SIG-M5 treated with dmso at 0.1 percent for 504 hours (cell line): ENCODE results near the gene ACSS3.
"Not testable (repeated sequence)": the region's sequence is repeated elsewhere in the genome, so short reads cannot be mapped to it uniquely, and the experiment has no call there.

ENCODE experiments used
- DNase-seq: peaks from one replicate; lab custom pipeline; 2025; ENCODE audit not compliant: unreplicated experiment; lab: John Stamatoyannopoulos, UW

The ACSS3 gene, protein sequence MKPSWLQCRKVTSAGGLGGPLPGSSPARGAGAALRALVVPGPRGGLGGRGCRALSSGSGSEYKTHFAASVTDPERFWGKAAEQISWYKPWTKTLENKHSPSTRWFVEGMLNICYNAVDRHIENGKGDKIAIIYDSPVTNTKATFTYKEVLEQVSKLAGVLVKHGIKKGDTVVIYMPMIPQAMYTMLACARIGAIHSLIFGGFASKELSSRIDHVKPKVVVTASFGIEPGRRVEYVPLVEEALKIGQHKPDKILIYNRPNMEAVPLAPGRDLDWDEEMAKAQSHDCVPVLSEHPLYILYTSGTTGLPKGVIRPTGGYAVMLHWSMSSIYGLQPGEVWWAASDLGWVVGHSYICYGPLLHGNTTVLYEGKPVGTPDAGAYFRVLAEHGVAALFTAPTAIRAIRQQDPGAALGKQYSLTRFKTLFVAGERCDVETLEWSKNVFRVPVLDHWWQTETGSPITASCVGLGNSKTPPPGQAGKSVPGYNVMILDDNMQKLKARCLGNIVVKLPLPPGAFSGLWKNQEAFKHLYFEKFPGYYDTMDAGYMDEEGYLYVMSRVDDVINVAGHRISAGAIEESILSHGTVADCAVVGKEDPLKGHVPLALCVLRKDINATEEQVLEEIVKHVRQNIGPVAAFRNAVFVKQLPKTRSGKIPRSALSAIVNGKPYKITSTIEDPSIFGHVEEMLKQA

DNA sequence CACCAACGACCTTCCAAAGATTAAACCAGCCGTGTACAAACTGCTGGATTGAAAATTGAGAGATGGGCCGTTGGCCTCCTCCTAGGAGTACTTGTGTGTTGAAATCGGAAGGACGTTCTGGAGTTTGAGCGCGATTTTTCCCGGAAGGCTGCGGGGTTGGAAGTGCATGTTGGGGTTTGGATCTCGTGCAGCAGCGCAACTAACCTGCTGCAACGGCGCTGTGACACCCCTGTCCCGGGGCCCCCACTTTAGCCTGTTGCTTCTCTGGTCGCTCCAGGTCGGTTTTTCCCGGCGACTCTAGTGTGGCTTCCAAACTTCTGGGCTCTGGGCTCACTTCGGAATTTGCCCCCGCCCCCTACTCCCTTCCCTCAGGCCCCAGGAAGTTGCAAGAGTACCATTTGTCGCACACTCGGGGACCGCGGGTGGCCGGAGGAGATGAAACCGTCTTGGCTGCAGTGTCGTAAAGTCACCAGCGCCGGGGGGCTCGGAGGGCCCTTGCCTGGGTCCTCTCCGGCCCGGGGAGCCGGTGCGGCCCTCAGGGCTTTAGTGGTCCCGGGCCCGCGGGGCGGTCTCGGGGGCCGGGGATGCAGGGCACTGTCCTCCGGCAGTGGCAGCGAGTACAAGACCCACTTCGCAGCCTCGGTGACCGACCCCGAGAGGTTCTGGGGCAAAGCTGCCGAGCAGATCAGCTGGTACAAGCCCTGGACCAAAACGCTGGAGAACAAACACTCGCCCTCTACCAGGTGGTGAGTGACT, at the start of gene ACSS3:
Gene ACSS3 (plus strand): TSS at position 394 of the 756 bp plus-strand sequence. CDS start 42 bp downstream, at position 436.
- no peak for DNase-seq

DNA sequence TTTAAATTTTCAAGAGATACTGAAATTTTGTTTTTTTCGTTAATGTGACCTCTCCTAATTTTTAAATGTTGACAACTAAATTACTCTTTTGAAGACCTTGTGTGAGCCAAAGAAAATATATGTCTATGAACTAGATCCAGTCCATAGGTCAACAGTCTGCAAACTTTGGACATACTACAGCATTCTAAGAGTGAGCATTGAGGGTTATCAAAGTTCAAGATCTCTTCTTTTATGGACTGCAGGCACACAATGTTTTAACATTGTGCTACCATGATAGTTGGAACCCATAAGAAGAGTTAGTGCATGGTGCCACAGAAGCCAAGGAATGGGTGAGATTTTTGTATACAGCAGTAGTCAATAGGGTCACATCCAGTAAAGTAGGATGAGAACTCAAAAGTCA, 43.0 kb upstream of the ACSS3 start:
- DNase-seq: no peak

DNA sequence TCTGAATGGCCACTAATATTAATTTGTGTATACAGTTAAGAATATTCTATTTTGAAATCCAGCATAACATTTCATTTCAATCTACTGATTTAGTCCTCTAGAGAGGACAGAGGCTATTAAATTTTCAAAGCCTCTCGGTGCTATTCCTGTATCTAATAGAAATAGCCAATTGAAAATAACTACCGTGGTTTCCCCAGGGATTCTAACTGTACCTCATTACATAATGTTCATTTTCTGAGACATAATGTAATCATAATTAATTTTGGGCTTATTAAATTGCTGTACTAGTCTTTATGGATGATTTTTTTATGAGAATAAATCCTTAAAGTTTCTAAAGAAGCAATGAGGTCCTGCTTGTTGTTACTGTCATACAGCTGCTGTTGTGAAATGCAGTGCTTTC, 38.6 kb upstream of the ACSS3 start:
- no peak for DNase-seq

DNA sequence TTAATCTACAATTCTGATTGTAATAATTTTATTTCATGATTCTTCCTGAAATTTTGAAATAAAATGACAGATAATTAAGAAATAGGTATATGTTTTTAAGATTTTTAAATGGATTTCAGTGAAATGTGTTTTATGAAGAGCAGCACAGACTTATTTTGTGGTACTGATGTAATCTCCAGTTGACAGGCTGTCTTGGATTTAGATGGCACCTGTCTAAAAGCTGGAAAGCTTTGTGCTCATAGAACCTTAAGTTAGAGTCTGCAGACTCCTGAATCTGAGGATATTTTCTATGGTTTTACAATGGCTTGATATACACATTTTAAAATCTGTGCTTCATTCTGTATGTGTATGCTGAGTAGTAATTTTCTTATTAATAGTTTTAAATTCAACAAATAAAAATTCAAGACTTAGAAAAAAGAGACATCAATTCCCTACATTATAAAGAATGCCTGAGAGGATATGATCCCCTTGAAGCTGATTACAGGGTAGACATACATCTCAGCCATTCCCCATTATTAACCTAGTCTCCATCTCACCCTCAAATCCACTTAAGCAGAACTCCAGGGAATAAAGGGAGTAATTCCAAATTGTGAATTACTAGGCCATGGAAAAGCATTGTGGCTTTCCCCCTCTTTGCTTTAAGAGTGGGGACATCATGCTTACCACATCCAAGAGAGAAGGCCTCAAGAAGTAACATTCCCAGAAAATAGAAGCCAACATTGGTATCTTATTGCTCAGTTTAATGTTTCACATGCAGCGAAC, 33.7 kb upstream of the ACSS3 start:
- no peak for DNase-seq

DNA sequence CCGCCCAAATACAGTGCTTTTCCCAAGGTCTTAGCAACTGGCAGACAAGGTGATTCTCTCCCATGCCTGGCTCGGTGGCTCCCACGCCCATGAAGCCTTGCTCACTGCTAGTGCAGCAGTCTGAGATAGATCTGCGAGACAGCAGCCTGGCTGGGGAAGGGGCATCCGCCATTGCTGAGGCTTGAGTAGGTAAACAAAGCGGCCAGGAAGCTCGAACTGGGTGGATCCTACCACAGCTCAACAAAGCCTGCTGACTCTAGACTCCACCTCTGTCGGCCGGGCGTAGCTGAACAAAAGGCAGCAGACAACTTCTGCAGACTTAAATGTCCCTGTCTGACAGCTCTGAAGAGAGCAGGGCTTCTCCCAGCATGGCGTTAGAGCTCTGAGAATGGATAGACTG, 12.9 kb upstream of the ACSS3 start:
- not testable (repeated sequence) for DNase-seq

DNA sequence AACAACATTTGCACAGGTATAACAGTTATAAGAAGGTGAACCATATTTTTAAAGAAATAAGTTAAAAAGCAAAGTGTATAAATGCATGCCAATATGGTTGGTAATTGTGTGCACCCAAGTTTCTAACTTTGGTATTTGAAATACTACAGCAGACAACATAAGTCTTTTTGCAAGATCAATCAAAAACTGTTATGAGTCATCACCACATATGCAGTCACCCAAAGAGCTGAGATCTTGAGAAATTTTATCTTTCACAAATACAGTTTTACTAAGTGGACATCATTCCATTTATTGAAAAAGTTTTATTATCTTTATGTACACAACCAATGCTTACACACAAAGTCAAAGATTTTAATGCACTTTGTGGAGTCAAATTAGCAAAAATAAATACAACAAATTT, 7.0 kb upstream of the ACSS3 start:
- DNase-seq: no peak

DNA sequence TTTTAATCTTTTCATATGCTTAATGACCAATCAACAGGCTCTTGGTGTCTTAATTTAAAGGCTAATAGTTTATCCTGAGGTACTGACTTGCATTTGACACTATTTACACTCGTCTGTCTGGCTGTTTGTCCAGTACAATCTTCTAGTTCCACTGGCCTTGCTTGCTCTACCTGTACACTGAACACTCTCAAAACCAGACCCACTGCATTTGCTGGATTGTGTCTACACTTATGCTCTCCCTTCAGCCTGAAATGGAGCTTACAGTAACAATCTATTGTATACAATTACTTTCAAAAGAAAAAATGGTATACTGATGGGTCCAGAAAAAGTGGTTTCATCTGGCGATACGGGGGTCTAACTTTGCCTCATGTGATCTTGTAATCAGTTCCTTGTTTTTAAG, 2.3 kb upstream of the ACSS3 start:
- DNase-seq: no peak

DNA sequence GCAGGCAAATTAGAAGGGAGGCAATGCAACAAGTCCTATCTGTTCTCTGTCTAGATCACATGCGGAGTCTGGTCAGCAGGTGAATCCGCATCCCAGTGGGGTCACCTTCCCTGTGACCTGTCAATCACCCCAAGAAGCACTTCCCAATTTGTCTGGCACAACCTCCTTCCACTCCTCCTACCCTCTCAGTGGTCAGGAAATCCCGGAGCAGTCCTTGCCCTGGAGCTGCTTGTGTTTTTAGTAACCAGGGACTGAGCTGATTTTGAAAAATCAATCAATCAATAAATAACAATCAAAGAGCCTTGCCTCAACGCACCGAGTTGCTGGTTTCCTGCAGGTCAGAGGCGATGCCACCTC, 572 bp upstream of the ACSS3 start:
- DNase-seq: no peak

DNA sequence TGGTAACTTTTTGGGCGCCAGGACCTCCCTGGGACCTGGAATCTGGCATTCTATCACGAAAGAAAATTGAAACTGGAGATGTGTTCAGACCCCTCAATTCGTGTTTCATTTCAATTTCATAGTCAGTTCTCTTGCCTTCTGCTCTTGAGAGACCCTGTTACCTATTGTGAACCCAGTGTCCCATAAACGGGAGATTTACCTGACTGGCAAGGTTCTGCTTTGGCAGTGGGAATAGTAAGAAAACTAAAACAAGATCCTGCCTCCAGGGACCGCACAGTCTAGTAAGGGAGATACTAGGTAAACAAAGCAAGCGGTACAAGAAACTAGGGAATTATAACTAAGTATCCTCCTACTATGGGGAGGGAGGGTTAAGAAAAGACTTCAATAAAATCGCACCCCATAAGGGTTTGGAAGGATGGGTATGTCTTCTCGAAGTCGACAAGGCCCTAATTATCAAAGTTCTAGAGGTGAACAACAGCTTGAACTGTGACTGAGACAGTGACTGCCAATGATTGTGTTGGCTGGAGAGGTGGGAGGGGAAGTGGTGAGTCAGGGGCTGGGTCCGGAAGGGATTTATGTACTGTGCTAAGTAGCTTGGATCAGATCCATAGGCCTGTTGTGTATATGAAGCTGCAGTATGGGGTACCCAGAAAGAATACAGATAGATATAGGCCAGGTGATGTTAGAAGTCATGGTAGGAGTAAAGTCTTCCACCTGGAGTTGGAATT, 754 bp downstream of the ACSS3 start:
- DNase-seq: no peak

DNA sequence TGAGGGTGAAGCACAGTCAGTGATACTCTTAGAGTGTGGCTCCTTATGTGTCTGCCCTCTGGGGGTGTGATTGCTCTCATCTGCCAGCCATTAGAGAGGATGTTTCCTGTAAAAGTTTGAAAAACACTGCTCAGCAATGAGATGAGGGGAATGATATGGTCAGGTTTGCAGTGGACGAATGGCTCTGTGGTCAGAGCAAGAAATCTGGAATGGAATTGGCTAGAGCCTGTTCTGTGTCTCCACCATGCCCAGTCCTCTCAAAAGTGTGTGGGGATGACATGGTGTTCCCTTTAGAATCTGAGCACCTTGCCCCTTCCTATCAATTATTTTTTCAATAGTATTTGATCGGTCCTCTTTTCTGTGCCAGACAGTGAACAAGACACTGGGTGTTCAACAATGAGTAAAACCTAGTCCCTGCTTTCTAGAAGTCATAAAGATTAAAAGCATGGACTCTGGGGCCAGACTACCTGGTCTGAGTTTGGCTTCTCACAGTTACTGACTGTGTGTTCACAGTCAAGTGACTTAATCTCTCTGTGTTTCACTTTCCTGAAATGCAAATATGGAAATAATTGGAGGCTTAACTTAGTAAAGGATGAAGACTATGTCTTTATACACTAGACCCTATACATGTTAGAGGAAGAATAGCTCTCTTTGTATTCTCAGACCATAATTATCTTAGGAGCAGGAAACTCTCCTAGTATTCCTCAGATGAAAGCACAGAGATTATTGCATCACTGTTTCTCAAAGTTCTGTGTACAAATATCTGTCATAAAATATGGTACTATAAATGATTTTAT, 1.6 kb downstream of the ACSS3 start:
- no peak for DNase-seq

DNA sequence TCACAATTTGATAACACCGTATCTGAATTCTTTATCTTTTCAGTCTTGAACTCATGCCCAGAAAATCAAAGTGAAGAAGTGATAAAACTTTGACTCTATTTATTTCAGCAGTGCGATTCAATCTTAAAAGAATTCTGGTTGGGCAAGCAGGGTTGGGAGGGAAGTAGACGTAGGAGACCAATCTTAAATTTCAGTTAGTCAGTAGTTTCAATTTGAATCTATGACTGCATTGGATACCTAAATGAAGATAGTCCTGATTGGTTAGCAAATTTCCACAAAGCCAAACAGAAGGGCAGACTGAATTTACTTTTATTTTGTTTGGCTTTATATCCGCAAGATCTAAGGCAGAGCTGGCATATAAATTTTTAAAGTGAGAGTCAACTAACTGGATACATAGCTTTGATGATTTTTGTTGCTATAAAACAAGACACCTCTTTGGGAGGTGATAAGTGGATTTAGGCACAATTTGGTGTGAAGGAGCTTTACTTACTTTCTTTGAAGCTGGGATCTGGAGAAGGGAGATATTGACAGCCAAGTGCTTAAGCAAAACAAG, 2.6 kb downstream of the ACSS3 start:
- DNase-seq: no peak

DNA sequence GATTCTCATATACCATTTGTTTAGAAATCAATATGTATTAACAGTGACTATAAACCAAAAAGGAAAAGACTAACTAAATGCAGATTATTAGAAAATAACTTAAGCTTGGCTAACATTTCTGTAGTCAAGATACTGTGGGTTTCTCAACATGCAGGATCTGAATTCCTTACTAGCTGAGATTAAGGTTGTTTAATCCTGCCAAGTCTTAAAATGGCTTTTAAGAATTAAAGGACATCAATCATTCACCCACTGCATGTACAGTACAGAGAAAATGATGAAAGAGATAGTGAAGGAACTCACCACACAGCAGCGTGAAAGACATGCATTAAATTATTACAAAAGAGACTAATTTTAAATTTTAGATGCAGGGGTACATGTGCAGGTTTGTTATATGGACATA, 3.8 kb downstream of the ACSS3 start:
- no peak for DNase-seq

DNA sequence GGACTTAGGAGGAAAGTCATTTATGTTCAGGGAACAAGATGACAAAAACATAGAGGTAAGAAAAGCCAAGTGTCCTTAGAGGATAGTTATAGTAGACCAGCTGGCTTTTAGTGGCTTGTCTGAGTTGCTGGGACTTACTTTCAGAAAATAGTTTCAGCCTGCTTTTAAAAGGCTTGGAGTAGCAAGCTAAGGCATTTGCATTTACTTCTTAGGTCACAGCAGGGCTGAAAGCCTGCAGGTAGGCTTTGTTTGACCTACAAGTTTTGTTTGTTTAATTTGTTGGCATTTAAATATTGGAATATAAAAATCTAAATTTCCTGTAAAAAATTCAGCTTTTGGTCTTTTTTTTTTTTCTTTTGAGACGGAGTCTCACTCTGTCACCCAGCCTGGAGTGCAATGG, 5.1 kb downstream of the ACSS3 start:
- DNase-seq: no peak

DNA sequence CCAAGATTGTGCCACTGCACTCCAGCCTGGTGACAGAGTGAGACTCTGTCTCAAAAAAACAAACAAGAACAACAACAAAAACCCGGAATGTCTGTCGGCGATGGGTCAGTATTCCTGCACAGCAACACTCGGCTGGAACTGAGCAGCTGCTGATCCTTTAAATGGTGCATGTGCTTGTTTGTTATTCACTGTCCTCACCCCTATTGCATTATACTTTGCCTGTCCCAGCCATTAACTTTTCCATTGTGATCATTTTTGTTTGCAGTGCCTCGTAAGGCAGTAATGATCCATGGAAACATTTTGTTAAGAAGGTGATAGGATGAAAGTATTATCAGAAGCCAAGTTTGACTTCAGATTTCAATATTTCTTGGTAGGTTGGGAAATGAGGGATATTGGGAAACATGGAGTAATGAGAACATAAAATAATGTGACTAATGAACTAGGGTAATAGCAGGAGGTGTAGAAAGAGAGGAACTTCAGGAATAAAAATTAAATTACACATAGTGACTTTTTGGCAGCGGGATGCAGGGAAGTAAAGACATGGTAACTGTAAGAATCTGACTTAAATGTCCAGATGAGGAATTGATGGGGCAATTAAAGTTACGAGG, 6.1 kb downstream of the ACSS3 start:
- no peak for DNase-seq

DNA sequence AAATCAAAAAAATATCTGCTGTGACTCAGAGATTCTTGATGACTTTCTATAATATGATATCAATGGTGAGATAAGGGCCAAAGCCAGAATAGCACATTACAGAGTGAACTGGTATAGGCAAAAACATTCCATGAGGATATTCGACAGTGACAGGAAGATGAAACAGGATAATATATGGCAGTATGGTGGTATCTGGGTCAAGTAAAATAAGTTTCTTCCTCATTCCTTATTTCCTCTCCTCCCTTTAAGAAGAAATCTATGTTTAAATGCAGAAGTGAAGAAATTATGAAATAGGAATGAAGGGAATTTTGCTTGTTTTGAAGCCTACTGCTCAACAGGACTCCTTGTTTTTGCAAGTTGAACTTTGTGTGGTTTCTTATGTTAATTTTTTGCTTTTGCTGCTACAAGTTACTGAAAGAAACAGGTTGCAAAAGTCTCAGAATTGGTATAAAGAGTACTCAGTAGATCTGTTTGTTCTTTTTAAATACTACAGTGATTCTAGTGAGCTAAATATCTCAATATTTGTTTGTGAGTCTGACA, 7.0 kb downstream of the ACSS3 start:
- DNase-seq: no peak

DNA sequence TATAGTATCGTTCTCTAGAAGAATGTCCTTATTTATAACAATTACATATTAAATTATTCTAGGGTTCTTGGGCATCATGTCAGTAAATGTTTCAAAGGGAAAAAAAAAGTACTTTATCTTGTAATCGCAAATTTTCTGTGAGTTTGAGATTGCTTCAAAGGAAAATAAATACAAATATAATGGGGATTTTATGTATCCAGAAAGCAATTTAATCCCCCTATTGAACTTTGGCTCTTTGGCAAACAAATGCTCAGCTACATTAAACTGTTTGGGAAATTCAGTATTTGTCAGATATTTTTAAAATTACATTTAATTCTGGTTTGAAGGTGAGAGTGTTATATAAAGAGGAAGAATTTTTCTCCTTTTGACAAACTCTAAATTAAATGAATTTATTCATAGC, 8.0 kb downstream of the ACSS3 start:
- DNase-seq: no peak

DNA sequence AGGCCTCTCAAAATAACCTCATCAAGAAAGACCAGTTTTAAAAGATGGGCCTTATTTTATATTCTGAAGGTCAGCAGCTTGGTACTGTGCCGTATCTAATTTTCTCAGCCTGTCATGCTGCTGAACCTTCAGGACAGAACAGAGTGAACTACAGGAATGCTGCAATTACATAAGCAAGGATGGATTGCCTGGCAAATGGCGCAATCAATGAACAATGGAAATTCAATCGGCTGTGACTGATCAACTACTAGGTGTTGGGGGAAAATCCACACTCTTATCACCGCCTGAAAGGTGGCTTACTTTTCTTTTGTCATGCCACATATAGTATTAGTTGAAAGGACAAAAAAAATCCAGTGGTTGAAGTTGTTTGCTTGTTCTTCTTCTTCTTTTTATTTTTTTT, 8.5 kb downstream of the ACSS3 start:
- no peak for DNase-seq

DNA sequence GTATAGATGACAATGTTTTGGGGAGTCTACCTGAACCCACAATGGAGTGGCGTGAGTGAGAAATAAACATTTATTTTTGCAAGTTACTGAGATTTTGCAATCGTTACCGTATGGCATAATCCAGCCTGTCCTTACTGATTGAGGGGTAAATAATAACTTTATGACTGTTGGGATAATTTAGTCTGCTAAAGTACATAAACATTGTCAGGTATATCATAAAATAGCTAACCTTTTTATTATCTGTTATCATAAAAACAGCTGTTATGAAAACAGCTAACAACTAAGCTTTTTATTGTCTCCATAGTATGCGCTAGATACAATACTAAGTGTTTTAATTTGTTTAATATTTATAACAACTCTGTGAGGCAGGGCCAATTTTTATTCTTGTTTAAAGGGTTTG, 10.3 kb downstream of the ACSS3 start:
- no peak for DNase-seq

DNA sequence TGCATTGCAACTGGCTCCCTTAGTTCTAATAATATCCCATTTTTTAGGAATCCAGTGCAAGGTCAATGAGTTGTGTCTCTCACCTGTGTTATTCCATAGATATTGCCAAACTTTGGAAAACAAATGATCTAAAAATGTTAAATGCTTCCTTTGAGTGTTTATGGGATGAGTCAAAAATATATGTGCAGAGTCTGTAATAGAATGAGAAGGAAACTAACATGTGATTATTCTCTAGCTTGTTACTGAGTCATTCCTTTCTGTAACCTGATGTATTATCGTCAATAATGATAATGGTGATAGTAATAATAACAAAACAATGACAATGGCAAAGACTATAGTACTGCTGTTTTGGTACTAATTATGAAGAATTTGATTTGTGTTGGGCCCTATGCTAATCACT, 11.5 kb downstream of the ACSS3 start:
- no peak for DNase-seq
